Mucosa of descending colon (tissue), 3 donors: ENCODE measurements around the gene LRRIQ1. TPM values are rescaled to one million over a fixed set of nuclear protein-coding genes. Genes with fewer than 3 reads are reported as not detected.
A peak's percentile ranks its signal among the peaks of the same experiment; 100 is the strongest.

Experiments used
- ATAC-seq: fragments of 200-7000 bp; cut with Tn5 transposase; one replicate; pipeline ENCODE4 v1.9.1; 2020; ENCODE audit warnings: mild to moderate bottlenecking, moderate library complexity
- DNase-seq, 3 donors: peaks; one replicate each; pipeline ENCODE4 v3.0.0-alpha.2; 2020
- H3K36me3 ChIP-seq: fragments of 200-600 bp; one replicate; pipeline ENCODE4 v1.8.0; 2021; ENCODE audit warnings: low read depth, mild to moderate bottlenecking
- H3K4me1 ChIP-seq: fragments of 200-600 bp; one replicate; pipeline ENCODE4 v1.8.0; 2021; ENCODE audit warnings: low read depth, mild to moderate bottlenecking
- H3K4me3 ChIP-seq: fragments of 200-600 bp; one replicate; pipeline ENCODE4 v1.8.0; 2021; ENCODE audit warnings: mild to moderate bottlenecking
- H3K9me3 ChIP-seq: fragments of 200-600 bp; one replicate; pipeline ENCODE4 v1.8.0; 2021; ENCODE audit warnings: mild to moderate bottlenecking
- CTCF ChIP-seq: fragments of 200-600 bp; IDR thresholded peaks from one replicate; pipeline ENCODE4 v1.8.0; 2022; ENCODE audit warnings: antibody characterized with exemption, mild to moderate bottlenecking
- intact Hi-C, 2 donors: fragments of 100-400 bp; cut with DNase I in 1 of 2; cut with micrococcal nuclease in 1 of 2; formaldehyde crosslinking; loops; one replicate each; pipeline versions ENCODE4 v1.11.0 to v1.11.1; 2022; cut with DNase I, micrococcal nuclease
- total RNA-seq, 3 donors: library from RNA; stranded (reverse); fragmentation: NEBNext Ultra II Directional in 2 of 3; extraction: Animal tissue kit (Norgen Biotek cat#: 25700) in 2 of 3; gene quantifications; one replicate each; pipeline versions ENCODE4 v1.2.1 to v1.2.4, GENCODE V29; 2021 to 2023
- donor health status: DM: no; HTN: no; CAD: no; lungs with moderate emphysema.
- donor health status: DM: no; HTN: no; CAD: no.
- donor health status: DM: no; HTN: yes; CAD: no.

Gene LRRIQ1
- total RNA-seq, 3 donors from 2014 or later: 0.35 TPM; not detected in 2

- intact Hi-C loops: no loop called here
- H3K36me3 ChIP-seq: no peaks in the 10 kb centered on the region
- ATAC-seq (peak; percentile 55), DNase-seq (peak; percentile 27 to 50 (median 43))
- peaks cover 14% of the 10 kb centered on the region for H3K4me1 ChIP-seq
- TF ChIP-seq CTCF: no peak
- no peaks in the 10 kb centered on the region for H3K9me3 ChIP-seq
- H3K4me3 ChIP-seq: no peak overlapping the region
These were observed 241.9 kb downstream of the LRRIQ1 start for GRCh38 chr12:85277900-85278597.

GRCh38 chr12:85278598-85279448, 242.7 kb downstream of the LRRIQ1 start:
- DNase-seq (peak in 2 of 3 donors; percentile 18 to 38), ATAC-seq (no peak)
- H3K4me1 ChIP-seq: peaks cover 14% of the 10 kb centered on the region
- H3K36me3 ChIP-seq: no peaks in the 10 kb centered on the region
- no peaks in the 10 kb centered on the region for H3K9me3 ChIP-seq
- intact Hi-C loops: no loop called here
- no peak overlapping the region for H3K4me3 ChIP-seq
- TF ChIP-seq CTCF: no peak

GRCh38 chr12:85279449-85280164, 243.5 kb downstream of the LRRIQ1 start:
- peak; percentile 4 to 33 (median 23) for DNase-seq
- H3K36me3 ChIP-seq: no peaks in the 10 kb centered on the region
- no peak for TF ChIP-seq CTCF
- ATAC-seq: peak; percentile 40
- peaks cover 14% of the 10 kb centered on the region for H3K4me1 ChIP-seq
- intact Hi-C loops: no loop called here
- H3K4me3 ChIP-seq: no peak overlapping the region
- H3K9me3 ChIP-seq: no peaks in the 10 kb centered on the region

- DNase-seq: peak; percentile 16 to 51 (median 46)
- no peaks in the 10 kb centered on the region for H3K9me3 ChIP-seq
- H3K36me3 ChIP-seq: no peaks in the 10 kb centered on the region
- TF ChIP-seq CTCF: no peak
- peaks cover 14% of the 10 kb centered on the region for H3K4me1 ChIP-seq
- intact Hi-C loops: no loop called here
- peak; percentile 65 for ATAC-seq
- H3K4me3 ChIP-seq: no peak within 1 kb of the TSS
These were observed 244.2 kb downstream of the LRRIQ1 start, which contains the start of gene ALX1 for GRCh38 chr12:85280165-85280983. ALX1 (plus strand) TSS chr12:85280220; CDS start chr12:85280262, 42 bp downstream.
